ENCODE data around the gene PTPRK.

DNA sequence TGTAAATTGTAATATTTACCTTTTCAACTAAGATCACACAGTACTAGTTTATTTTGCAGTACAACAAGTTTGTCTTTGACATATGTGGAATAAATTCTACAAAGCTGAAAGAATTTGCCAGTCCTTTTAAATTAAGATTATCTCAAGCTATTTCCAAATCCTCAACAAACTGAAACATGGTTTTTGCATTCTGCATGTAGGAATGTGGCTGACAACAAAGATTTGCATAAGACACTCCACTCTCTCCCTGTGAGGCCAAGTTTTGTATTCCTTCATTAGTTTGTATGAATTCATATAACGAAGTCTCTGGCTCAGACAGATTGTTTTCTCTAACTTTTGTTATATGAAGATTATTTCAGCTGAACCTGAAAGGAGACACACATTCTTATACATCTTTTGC is 495.4 kb downstream of the PTPRK start:
- TF ChIP-seq, protein P1, sequence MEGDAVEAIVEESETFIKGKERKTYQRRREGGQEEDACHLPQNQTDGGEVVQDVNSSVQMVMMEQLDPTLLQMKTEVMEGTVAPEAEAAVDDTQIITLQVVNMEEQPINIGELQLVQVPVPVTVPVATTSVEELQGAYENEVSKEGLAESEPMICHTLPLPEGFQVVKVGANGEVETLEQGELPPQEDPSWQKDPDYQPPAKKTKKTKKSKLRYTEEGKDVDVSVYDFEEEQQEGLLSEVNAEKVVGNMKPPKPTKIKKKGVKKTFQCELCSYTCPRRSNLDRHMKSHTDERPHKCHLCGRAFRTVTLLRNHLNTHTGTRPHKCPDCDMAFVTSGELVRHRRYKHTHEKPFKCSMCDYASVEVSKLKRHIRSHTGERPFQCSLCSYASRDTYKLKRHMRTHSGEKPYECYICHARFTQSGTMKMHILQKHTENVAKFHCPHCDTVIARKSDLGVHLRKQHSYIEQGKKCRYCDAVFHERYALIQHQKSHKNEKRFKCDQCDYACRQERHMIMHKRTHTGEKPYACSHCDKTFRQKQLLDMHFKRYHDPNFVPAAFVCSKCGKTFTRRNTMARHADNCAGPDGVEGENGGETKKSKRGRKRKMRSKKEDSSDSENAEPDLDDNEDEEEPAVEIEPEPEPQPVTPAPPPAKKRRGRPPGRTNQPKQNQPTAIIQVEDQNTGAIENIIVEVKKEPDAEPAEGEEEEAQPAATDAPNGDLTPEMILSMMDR (IDR thresholded peaks at IDR 0.05) = no peak
- TF ChIP-seq POLR2A (IDR thresholded peaks at IDR 0.05) = no peak
